RWPE2 (cell line): ENCODE results near the gene HPN.

Experiments used
- ATAC-seq: fragments of 200-7000 bp; cut with Tn5 transposase; 3 replicates; pipeline ENCODE4 v1.9.1; 2021; ENCODE audit warnings: low read depth
- DNase-seq: peaks from one replicate; pipeline ENCODE4 v3.0.0-alpha.2; 2020; ENCODE audit warnings: low spot score
- H3K27ac ChIP-seq: fragments of 450-650 bp; 2 replicates; pipeline ENCODE4 v1.5.1; 2017; ENCODE audit warnings: mild to moderate bottlenecking; ENCODE audit not compliant: poor library complexity, severe bottlenecking
- H3K27me3 ChIP-seq: fragments of 250-450 bp; sonication (Bioruptor Pico); 2 replicates; pipeline ENCODE4 v1.5.1; 2021; ENCODE audit warnings: mild to moderate bottlenecking, moderate library complexity; ENCODE audit not compliant: insufficient read depth, poor library complexity, severe bottlenecking
- H3K36me3 ChIP-seq: fragments of 250-450 bp; sonication (Bioruptor Pico); 2 replicates; pipeline ENCODE4 v1.5.1; 2020; ENCODE audit warnings: low read depth, mild to moderate bottlenecking, moderate library complexity
- H3K4me1 ChIP-seq: fragments of 250-450 bp; sonication (Bioruptor Pico); 2 replicates; pipeline ENCODE4 v1.5.1; 2021; ENCODE audit warnings: mild to moderate bottlenecking, moderate library complexity; ENCODE audit not compliant: insufficient read depth, poor library complexity, severe bottlenecking
- H3K4me3 ChIP-seq: fragments of 250-450 bp; sonication (Bioruptor Pico); 2 replicates; pipeline ENCODE4 v1.5.1; 2021; ENCODE audit warnings: mild to moderate bottlenecking, moderate library complexity; ENCODE audit not compliant: severe bottlenecking
- H3K9me3 ChIP-seq: fragments of 250-450 bp; sonication (Bioruptor Pico); 2 replicates; pipeline ENCODE4 v1.5.1; 2021; ENCODE audit warnings: mild to moderate bottlenecking, moderate library complexity; ENCODE audit not compliant: severe bottlenecking
- TF ChIP-seq, protein P1 (sequence below): fragments of 450-650 bp; IDR thresholded peaks from one replicate; pipeline ENCODE4 v1.5.1; 2017; ENCODE audit warnings: mild to moderate bottlenecking, moderate library complexity; ENCODE audit not compliant: poor library complexity, severe bottlenecking

HPN gene

DNA sequence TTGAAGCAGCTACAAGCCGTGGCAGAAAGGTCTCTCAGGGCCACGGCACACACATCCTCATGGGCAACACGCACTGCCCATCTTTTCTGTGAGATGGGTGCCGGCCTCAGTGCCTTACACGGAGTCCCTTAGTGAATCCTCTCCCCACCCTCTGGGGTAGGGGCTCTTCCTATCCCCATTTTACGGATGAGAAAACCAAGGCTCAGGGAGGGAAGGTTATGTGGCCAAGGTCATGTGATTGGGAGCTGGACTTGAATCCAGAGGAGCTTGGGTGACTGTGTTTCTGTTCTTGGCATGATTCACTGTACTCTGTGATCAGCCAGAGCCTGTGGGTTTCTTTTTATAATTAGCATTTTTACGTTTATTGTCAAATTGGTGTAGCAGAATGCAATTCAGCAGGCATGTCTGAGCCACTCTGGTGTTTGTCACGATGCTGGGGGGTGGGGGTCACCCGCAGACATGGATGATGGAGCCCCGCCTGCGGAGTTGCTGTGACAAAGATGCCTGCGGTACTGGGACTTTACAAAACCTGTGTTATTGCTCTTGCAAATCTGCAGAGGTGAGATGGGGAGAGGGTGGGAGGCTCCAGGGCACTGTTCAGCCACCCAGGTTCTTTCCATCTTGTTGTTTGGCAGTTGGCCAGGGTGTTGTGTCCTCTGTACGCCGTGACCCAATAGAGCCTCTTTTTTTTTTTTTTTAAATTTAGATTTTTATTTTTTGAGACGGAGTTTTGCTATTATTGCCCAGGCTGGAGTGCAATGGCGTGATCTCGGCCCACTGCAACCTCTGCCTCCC, 6.7 kb upstream of the HPN start:
- no peak for DNase-seq
- H3K36me3 ChIP-seq = no peaks in the 10 kb centered on the region
- H3K4me1 ChIP-seq = no peaks in the 10 kb centered on the region
- no peak overlapping the region for H3K4me3 ChIP-seq
- no peaks in the 10 kb centered on the region for H3K9me3 ChIP-seq
- TF ChIP-seq, protein P1, sequence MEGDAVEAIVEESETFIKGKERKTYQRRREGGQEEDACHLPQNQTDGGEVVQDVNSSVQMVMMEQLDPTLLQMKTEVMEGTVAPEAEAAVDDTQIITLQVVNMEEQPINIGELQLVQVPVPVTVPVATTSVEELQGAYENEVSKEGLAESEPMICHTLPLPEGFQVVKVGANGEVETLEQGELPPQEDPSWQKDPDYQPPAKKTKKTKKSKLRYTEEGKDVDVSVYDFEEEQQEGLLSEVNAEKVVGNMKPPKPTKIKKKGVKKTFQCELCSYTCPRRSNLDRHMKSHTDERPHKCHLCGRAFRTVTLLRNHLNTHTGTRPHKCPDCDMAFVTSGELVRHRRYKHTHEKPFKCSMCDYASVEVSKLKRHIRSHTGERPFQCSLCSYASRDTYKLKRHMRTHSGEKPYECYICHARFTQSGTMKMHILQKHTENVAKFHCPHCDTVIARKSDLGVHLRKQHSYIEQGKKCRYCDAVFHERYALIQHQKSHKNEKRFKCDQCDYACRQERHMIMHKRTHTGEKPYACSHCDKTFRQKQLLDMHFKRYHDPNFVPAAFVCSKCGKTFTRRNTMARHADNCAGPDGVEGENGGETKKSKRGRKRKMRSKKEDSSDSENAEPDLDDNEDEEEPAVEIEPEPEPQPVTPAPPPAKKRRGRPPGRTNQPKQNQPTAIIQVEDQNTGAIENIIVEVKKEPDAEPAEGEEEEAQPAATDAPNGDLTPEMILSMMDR = no peak
- H3K27ac ChIP-seq = no peak overlapping the region
- no peak for ATAC-seq
- peaks cover 13% of the 10 kb centered on the region for H3K27me3 ChIP-seq

DNA sequence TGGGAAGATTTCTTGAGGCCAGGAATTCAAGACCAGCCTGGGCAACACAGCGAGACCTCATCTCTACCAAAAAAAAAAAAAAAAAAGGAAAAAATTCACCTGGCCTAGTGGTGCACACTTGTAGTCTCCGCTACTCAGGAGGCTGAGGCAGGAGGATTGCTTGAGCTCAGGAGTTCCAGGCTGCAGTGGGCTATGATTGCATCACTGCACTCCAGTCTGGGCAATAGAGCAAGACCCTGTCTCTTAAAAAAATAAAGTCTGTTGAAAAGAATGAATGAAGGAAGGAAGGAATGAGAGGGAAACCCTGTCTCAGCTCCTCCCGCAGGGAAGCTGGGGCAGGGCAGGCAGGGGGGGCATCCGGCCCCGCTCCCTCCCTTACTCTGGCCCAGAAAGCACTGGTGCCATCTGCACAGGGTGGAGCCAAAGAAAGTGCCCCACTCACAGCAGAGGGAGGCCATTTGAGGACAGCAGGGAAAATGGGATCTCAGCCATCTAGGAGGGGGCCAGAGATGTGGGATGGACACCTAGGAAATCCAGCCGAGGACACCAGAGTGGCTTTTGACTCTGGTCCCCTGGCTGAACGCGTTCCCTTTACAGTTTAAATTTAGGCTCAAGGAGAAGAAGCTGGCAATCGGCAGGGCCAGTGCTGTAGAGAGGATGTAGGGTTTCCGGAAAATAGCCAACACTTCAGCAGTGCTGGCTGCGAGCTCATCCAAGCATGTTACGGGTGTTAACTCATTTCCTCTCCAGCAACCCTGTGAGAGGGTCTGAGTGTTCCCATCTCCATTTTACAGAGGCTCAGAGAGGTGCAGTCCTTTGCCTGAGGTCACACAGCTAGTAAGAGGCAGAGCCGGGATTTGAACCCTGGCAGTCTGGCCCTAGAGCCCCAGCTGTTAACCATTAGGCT, 3.6 kb upstream of the HPN start:
- no peaks in the 10 kb centered on the region for H3K9me3 ChIP-seq
- no peak overlapping the region for H3K27ac ChIP-seq
- H3K36me3 ChIP-seq = no peaks in the 10 kb centered on the region
- DNase-seq (no peak), ATAC-seq (no peak)
- H3K4me3 ChIP-seq = no peak overlapping the region
- H3K4me1 ChIP-seq = no peaks in the 10 kb centered on the region
- no peaks in the 10 kb centered on the region for H3K27me3 ChIP-seq
- TF ChIP-seq, protein P1 = no peak

DNA sequence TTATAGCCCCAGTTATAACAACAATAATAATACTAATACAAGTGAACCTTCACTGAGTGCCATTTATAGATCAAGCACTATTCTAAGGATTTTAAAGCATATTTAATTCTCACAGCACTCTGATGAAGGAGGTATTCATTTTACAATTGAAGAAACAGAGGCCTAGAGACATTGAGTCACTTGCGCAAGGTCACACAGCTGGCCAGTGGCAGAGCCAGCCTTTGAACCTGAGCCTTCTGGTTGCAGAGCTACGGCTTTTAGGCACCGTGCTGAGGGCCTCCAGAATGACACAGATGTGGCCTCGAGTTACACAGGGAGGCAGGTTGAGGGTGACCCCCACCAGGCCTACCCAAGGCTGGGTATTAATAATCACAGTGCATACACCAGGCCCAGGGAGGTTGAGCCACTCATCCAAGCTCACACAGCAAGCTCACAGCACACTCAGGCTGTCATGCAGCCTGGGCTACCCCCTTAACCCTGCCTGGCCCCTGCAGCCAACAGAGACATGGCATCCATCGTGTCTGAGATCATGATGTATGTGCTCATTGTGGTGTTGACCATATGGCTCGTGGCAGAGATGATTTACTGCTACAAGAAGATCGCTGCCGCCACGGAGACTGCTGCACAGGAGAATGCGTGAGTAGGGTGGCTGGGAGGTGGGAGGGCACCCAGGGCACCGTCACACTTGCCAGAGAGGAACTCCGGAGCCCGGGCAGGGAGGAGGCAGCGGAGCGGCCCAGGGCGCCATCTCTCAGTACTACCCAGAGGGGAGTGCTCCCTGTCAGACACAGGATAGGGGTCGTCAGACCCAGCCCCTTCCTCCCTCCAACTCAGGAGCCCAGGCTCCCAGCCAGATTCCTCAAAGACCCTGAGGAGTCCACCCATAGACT, 2.7 kb upstream of the HPN start:
- no peak overlapping the region for H3K27ac ChIP-seq
- no peaks in the 10 kb centered on the region for H3K4me1 ChIP-seq
- DNase-seq = peak; percentile 46
- TF ChIP-seq, protein P1 = no peak
- H3K4me3 ChIP-seq = no peak overlapping the region
- H3K9me3 ChIP-seq = no peaks in the 10 kb centered on the region
- H3K36me3 ChIP-seq = no peaks in the 10 kb centered on the region
- H3K27me3 ChIP-seq = no peaks in the 10 kb centered on the region
- ATAC-seq = no peak

DNA sequence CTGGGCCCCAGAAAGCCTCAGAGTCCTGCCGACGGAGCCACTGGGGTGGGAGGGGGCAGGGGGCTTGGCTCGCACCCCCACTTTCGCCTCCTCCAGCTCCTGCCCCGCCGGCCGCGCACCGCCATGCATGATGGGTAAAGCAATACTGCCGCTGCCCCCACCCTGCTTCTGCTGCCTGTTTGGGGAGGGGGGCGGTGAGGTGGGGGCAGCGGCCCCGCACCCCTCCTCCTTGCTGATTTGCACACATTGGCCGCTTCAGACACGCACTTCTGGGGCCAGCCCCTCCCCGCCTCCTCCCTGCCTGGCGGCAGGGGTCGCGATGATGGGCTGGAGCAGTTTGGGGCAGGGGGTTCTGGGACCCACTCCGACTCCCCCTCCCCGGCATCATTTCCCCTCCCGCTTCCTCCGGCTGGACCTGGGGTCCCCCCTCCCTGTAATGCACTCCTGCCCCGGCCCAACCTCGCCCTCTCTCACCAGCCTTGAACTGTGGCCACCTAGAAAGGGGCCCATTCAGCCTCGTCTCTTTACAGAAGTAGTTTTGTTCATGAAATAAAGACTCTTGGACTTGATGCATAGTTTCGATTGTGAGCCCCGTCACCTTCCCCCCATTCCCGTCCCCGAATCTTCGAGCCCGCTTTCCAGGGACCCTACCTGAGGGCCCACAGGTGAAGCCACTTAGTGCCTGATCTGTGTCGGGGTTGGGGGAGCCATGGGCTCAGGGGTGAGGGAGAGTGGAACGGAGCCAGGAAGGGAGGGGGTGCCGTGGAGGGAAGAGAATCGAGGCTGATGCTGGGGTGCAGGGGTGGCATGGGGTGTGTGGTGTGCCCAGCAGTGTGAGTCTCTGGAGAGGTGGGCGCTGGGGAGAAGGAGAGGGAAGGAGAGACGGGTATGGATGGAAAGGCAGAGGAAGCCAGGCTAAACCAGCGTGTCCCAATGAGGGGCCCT, 1.4 kb upstream of the HPN start:
- Histone ChIP-seq H3K36me3 (no peaks in the 10 kb centered on the region), H3K4me3 (no peak overlapping the region), H3K9me3 (no peaks in the 10 kb centered on the region), H3K27me3 (no peaks in the 10 kb centered on the region), H3K27ac (no peak overlapping the region), H3K4me1 (no peaks in the 10 kb centered on the region)
- ATAC-seq (no peak), DNase-seq (peak; percentile 54)
- TF ChIP-seq, protein P1 = no peak
